ENCODE measurements around the gene STAT3. TPM values are rescaled to one million over a fixed set of nuclear protein-coding genes. Genes with fewer than 3 reads are reported as not detected.

The STAT3 gene
- total and polyA plus RNA-seq, 9 of the 15 experiments (the other 6 are each of a cell fraction or from before 2014, with no cell fraction given) = 90.0 to 179 (median 114) TPM

GRCh38 chr17:42268236-42268635 lies 120.0 kb downstream of the STAT3 start (continued):
- TF ChIP-seq CEBPG (CRISPR knock-in tag; IDR thresholded peaks at IDR 0.05) = no peak
- TF ChIP-seq CEBPG (tag; conservative IDR thresholded peaks at IDR 0.05 in 1 of 2, IDR thresholded peaks at IDR 0.05 in 1 of 2) = peak in 1 of 2 experiments; percentile 36; a peak in 2 of 4 replicates
- peak; percentile 45 for TF ChIP-seq MEIS2 (IDR thresholded peaks at IDR 0.05; ENCODE audit: partially characterized antibody)
- TF ChIP-seq SLC30A9 (CRISPR knock-in tag; IDR thresholded peaks at IDR 0.05) = no peak
- no peak for TF ChIP-seq U2AF1 (optimal IDR thresholded peaks at IDR 0.05; ENCODE audit: low read depth, low read length)
- TF ChIP-seq NCOA1 (IDR thresholded peaks at IDR 0.05; ENCODE audit: low read depth) = no peak
- no peak for TF ChIP-seq SIRT6 (IDR thresholded peaks at IDR 0.05; ENCODE audit: low read depth, low read length)
- TF ChIP-seq TCF7 (IDR thresholded peaks at IDR 0.05; ENCODE audit: borderline replicate concordance) = no peak
- no peak for TF ChIP-seq MAFG (tag; conservative IDR thresholded peaks at IDR 0.05)
- TF ChIP-seq NR3C1 (CRISPR knock-in tag; IDR thresholded peaks at IDR 0.05) = no peak
- TF ChIP-seq NFIC (IDR thresholded peaks at IDR 0.05) = no peak
- TF ChIP-seq RNF219 (CRISPR knock-in tag; IDR thresholded peaks at IDR 0.05) = no peak
- TF ChIP-seq CEBPB (tag; IDR thresholded peaks at IDR 0.05) = peak; percentile 74
- TF ChIP-seq ZNF146 (CRISPR knock-in tag; IDR thresholded peaks at IDR 0.05; ENCODE audit: unreplicated experiment) = no peak
- no peak for TF ChIP-seq HMG20A (CRISPR knock-in tag; conservative IDR thresholded peaks at IDR 0.05)
- no peak for TF ChIP-seq ZNF655 (CRISPR knock-in tag; IDR thresholded peaks at IDR 0.05)
- TF ChIP-seq TRIM25 (IDR thresholded peaks at IDR 0.05; ENCODE audit: borderline replicate concordance) = no peak
- TF ChIP-seq STAT5A (IDR thresholded peaks at IDR 0.05; ENCODE audit: borderline replicate concordance, low read length) = 0 out of 2 replicates have a peak, but pooled peaks have one; percentile 21
- TF ChIP-seq POLR2AphosphoS2 (IDR thresholded peaks at IDR 0.05; ENCODE audit: low read length) = 0 out of 2 replicates have a peak, but pooled peaks have one; percentile 38
- no peak for TF ChIP-seq CBX3 (IDR thresholded peaks at IDR 0.05; ENCODE audit: borderline replicate concordance in 1 of 2, low read length in 2 of 2)
- TF ChIP-seq MCM7 (IDR thresholded peaks at IDR 0.05) = no peak
- TF ChIP-seq NR4A1 (CRISPR knock-in tag; IDR thresholded peaks at IDR 0.05) = no peak
- no peak for TF ChIP-seq NR4A1 (tag; IDR thresholded peaks at IDR 0.05)
- no peak for TF ChIP-seq E2F3 (CRISPR knock-in tag; IDR thresholded peaks at IDR 0.05)
- 0 out of 2 replicates have a peak, but pooled peaks have one; percentile 8 for TF ChIP-seq PML (IDR thresholded peaks at IDR 0.05; ENCODE audit: low read length)
